HFF-Myc (cell line): ENCODE measurements around the gene GPR62.

Source experiments
- DNase-seq: peaks from one replicate; pipeline ENCODE4 v3.0.0-alpha.2; 2011; ENCODE audit warnings: low read depth; ENCODE audit errors: extremely low read depth
- H3K4me3 ChIP-seq: replicated peaks from 2 replicates; pipeline ENCODE4 v1.5.1; 2011; ENCODE audit warnings: low read depth, mild to moderate bottlenecking, control low read depth, low read length
- CTCF ChIP-seq: IDR thresholded peaks from 2 replicates; pipeline ENCODE4 v1.5.1; 2012; ENCODE audit warnings: mild to moderate bottlenecking, low read depth, low read length, control low read depth; ENCODE audit errors: missing control alignments

The GPR62 gene

GRCh38 chr3:51934991-51935885, 19.9 kb upstream of the GPR62 start:
- no peak for DNase-seq
- TF ChIP-seq CTCF, result no peak
- no peak overlapping the region for H3K4me3 ChIP-seq

DNA sequence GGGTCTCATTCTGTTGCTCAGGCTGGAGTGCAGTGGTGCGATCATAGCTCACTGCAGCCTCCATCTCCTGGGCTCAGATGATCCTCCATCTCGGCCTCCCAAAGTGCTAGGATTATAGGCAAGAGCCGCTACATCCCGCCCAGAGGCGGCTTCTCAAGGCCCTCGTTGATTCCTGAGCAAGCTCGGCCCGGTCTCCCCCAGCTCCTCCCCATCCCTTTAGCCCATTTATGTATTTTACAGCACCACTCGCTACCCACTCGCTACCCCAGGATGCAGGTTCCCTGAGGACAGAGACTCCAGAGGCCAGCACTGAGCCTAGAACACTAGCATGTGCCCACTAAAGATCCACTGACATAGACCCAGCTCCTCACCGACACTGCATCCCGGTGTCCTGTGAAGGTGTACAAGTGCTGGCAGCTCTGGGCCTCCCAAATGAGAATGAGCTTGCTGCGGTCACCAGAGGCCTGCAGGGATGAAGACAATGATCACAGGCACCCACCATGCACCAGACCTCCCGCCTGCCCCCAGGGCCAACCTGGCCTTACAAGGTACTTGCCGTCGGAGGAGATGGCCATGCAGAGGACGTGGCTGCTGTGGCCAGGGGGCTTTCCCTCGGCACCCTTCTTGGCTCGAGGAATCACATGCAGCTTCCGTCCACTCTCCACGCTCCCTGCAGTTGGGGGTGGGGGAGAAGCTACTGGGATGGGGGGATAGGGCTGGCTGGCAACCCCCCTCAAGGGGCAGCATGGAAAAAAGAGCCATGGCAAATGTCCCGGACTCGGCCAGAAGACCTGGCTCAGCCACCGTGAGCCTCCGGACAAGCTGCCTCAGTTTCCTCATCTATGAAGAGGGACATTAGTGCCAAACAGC, 19.1 kb upstream of the GPR62 start:
- H3K4me3 ChIP-seq, result no peak overlapping the region
- no peak for TF ChIP-seq CTCF
- DNase-seq, result no peak

DNA sequence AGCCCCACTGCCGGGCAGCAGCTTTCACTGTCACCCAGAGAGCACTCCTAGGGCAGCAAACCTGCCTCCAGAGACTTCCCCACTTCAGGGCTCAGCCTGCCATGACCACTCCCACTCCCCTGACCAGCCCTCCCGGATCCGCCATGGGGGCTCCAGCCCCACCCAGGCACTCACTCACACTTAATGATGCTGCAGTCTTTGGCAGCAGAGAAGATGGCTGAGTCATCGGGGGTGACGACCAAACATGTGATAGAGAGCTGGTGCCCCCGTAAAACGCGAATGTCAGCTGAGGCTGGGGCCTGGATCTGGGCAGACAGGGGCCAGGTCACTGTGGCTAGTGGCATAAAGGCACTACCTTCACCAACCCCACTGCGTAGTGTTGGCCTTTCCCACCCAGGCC, 18.2 kb upstream of the GPR62 start:
- TF ChIP-seq CTCF, result no peak
- DNase-seq, result no peak
- H3K4me3 ChIP-seq, result no peak overlapping the region

DNA sequence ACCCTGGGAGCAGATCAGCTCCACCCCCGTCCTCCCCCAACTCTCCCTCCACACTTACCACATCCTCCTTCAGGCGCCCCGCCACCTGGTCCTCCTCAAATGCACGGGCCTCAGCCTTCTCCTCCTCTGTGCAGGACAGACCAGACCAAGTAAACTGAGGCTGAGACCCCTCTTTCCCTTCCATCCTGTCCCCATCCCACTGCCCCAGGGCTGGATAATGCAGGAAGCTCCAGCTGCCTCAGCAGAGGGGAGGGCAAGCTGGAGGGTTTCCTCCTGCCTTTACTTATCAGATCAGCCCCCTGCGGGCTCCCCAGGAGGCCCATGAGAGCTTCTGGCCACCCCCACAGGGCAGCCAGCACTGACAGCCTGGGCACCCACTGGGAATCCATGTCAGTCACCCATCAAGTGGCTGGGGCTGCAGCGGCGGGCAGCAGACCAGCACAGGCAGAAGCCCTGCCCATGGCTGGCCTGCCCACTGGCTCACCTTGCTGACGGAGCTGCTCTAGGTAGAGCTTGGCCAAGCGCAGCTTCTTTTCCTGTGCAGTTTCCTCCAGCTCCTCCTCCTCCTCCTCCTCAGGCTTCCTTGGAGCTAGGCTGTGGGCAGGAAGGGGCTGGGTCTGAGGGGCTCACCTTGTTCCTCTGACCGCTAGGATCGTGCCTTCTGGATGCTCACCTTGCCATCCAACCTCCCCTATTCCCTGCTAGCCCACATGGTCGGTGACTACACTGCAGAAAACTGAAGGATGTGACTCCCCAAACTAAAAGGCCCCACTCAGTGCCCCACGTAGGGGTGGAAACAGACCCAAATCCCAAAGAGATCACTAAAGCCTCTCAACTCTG, 17.4 kb upstream of the GPR62 start:
- DNase-seq, result no peak
- no peak for TF ChIP-seq CTCF
- no peak overlapping the region for H3K4me3 ChIP-seq

- no peak for TF ChIP-seq CTCF
- DNase-seq, result no peak
Measured at GRCh38 chr3:51938780-51939425, 16.3 kb upstream of the GPR62 start.

More at GRCh38 chr3:51938780-51939425, 16.3 kb upstream of the GPR62 start:
- peak overlapping the region; percentile 2 for H3K4me3 ChIP-seq
